ENCODE results near the gene CRYZL1. TPM values are rescaled to one million over a fixed set of nuclear protein-coding genes. Genes with fewer than 3 reads are reported as not detected.

The CRYZL1 gene
- total RNA-seq, 2 donors from 2014 or later: 31.5 to 36.0 TPM

GRCh38 chr21:33648555-33648954 is 7.0 kb upstream of the CRYZL1 start:
- no peak for DNase-seq
- Histone ChIP-seq H3K27me3 (no peaks in the 10 kb centered on the region), H3K9ac (ENCODE audit: low read depth in 2 of 2, low read length in 2 of 2) (no peak overlapping the region), H3K9me3 (no peaks in the 10 kb centered on the region), H3K27ac (no peak overlapping the region), H3K4me3 (no peak overlapping the region), H3K4me1 (peaks cover 11% of the 10 kb centered on the region), H3K36me3 (no peaks in the 10 kb centered on the region)
- TF ChIP-seq CTCF (IDR thresholded peaks at IDR 0.05): no peak
- intact Hi-C loops (cut with DNase I): no loop called here

- DNase-seq: no peak
- Histone ChIP-seq H3K9me3 (no peaks in the 10 kb centered on the region), H3K27ac (no peak overlapping the region), H3K36me3 (no peaks in the 10 kb centered on the region), H3K9ac (ENCODE audit: low read depth in 2 of 2, low read length in 2 of 2) (no peak overlapping the region), H3K4me1 (peaks cover 11% of the 10 kb centered on the region), H3K4me3 (no peak overlapping the region), H3K27me3 (no peaks in the 10 kb centered on the region)
- intact Hi-C loops (cut with DNase I): no loop called here
- TF ChIP-seq CTCF (IDR thresholded peaks at IDR 0.05): no peak
Observed at GRCh38 chr21:33647587-33647986, 6.0 kb upstream of the CRYZL1 start.

- DNase-seq: no peak
- Histone ChIP-seq H3K27ac (no peak overlapping the region), H3K4me3 (no peak overlapping the region), H3K4me1 (peaks cover 11% of the 10 kb centered on the region), H3K27me3 (no peaks in the 10 kb centered on the region), H3K9ac (ENCODE audit: low read depth in 2 of 2, low read length in 2 of 2) (no peak overlapping the region), H3K36me3 (no peaks in the 10 kb centered on the region), H3K9me3 (no peaks in the 10 kb centered on the region)
- intact Hi-C loops (cut with DNase I): no loop called here
- no peak for TF ChIP-seq CTCF (IDR thresholded peaks at IDR 0.05)
Observed at GRCh38 chr21:33645730-33646129, 4.2 kb upstream of the CRYZL1 start.

GRCh38 chr21:33644383-33645074 is 3.0 kb upstream of the CRYZL1 start:
- DNase-seq: no peak

GRCh38 chr21:33643658-33644311 is 2.2 kb upstream of the CRYZL1 start:
- peak overlapping the region; percentile 69 to 77 for H3K9ac ChIP-seq (ENCODE audit: low read depth in 2 of 2, low read length in 2 of 2)
- no peaks in the 10 kb centered on the region for H3K36me3 ChIP-seq
- intact Hi-C loops (cut with DNase I): no loop called here
- peaks cover 11% of the 10 kb centered on the region for H3K4me1 ChIP-seq
- no peaks in the 10 kb centered on the region for H3K9me3 ChIP-seq
- peak overlapping the region; percentile 89 for H3K27ac ChIP-seq
- DNase-seq: no peak
- peak overlapping the region; percentile 91 for H3K4me3 ChIP-seq
- no peaks in the 10 kb centered on the region for H3K27me3 ChIP-seq
- no peak for TF ChIP-seq CTCF (IDR thresholded peaks at IDR 0.05)

More at GRCh38 chr21:33644383-33645074, 3.0 kb upstream of the CRYZL1 start:
- intact Hi-C loops (cut with DNase I): no loop called here
- no peak for TF ChIP-seq CTCF (IDR thresholded peaks at IDR 0.05)
- peaks cover 11% of the 10 kb centered on the region for H3K4me1 ChIP-seq
- H3K27ac ChIP-seq: no peak overlapping the region
- H3K9me3 ChIP-seq: no peaks in the 10 kb centered on the region
- no peak overlapping the region for H3K4me3 ChIP-seq
- no peaks in the 10 kb centered on the region for H3K36me3 ChIP-seq
- peak overlapping the region in 1 of 2 donors; percentile 12 for H3K9ac ChIP-seq (ENCODE audit: low read depth in 2 of 2, low read length in 2 of 2)
- no peaks in the 10 kb centered on the region for H3K27me3 ChIP-seq

Data from colonic mucosa (tissue), 4 donors.